Pons (tissue), 1 donor: Measurements from ENCODE around the gene YWHAQ.
"Not testable (repeated sequence)": the region's sequence is repeated elsewhere in the genome, so short reads cannot be mapped to it uniquely, and the experiment has no call there.

Experiments
- DNase-seq: peaks from one replicate; pipeline ENCODE4 v3.0.0-alpha.2; 2016; ENCODE audit warnings: low spot score

YWHAQ gene

GRCh38 chr2:9552219-9553178 is 78.3 kb downstream of the YWHAQ start:
- DNase-seq: no peak

- not testable (repeated sequence) for DNase-seq
Observed at GRCh38 chr2:9550859-9551391, 79.9 kb downstream of the YWHAQ start.

- DNase-seq: no peak
Observed at GRCh38 chr2:9549420-9549819, 81.4 kb downstream of the YWHAQ start.

- no peak for DNase-seq
Observed at GRCh38 chr2:9548506-9548905, 82.3 kb downstream of the YWHAQ start.

GRCh38 chr2:9547262-9547991 is 83.4 kb downstream of the YWHAQ start:
- no peak for DNase-seq

- DNase-seq: no peak
Observed at GRCh38 chr2:9545502-9545901, 85.3 kb downstream of the YWHAQ start.

- no peak for DNase-seq
Observed at GRCh38 chr2:9543557-9543956, 87.2 kb downstream of the YWHAQ start.

GRCh38 chr2:9539531-9539930 is 91.3 kb downstream of the YWHAQ start:
- DNase-seq: peak; percentile 40

- DNase-seq: peak; percentile 47
Observed at GRCh38 chr2:9538000-9538507, 92.7 kb downstream of the YWHAQ start.

- DNase-seq: no peak
Observed at GRCh38 chr2:9536504-9536903, 94.3 kb downstream of the YWHAQ start.

GRCh38 chr2:9535177-9535576 is 95.6 kb downstream of the YWHAQ start:
- DNase-seq: no peak
